ENCODE measurements around the gene DEF6. TPM values are rescaled to one million over a fixed set of nuclear protein-coding genes. Genes with fewer than 3 reads are reported as not detected.

Gene DEF6
- total and polyA plus RNA-seq, 2 of the 13 experiments (the other 11 are each of a cell fraction or from before 2014, with no cell fraction given): 5.2 to 10.0 TPM

DNA sequence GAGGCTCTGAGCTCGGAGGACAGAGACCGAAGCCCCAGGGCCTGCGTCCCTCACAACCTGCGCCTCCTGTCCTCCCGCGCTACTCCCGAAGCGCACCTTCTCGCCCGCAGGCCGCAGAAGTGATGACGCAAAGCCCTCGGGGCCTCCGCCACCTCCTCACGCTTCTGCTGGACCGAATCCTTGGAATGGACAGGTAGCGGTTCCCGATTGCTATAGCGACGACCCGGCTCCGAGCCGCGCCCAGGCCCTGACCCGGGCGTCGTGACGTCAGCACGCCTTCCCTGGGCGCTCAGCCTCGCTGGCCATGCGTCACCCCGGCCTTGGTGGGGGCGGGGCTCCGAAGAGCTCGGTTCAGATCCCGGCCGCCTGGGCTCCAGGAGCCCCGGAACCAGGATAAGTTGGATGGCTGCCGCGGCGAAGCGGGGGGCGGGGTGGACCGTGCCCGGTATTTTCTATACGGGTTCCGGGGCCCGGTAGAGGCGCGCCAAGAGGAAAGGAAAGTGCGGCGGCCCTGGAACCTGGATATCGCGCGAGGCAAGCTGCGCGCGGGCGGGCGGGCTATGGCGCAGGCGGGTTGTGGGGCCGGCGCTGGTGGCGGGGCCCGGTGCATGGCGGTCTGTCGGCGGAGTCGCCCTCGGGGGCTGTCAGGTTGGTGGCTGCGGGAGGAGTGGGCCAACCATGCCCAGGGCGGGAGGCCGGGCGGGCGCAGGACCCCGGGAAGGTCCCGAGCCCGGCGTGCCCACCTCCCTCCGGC is 38.2 kb upstream of the DEF6 start, which contains the start of gene ZNF76 (continued):
- TF ChIP-seq, protein P1, sequence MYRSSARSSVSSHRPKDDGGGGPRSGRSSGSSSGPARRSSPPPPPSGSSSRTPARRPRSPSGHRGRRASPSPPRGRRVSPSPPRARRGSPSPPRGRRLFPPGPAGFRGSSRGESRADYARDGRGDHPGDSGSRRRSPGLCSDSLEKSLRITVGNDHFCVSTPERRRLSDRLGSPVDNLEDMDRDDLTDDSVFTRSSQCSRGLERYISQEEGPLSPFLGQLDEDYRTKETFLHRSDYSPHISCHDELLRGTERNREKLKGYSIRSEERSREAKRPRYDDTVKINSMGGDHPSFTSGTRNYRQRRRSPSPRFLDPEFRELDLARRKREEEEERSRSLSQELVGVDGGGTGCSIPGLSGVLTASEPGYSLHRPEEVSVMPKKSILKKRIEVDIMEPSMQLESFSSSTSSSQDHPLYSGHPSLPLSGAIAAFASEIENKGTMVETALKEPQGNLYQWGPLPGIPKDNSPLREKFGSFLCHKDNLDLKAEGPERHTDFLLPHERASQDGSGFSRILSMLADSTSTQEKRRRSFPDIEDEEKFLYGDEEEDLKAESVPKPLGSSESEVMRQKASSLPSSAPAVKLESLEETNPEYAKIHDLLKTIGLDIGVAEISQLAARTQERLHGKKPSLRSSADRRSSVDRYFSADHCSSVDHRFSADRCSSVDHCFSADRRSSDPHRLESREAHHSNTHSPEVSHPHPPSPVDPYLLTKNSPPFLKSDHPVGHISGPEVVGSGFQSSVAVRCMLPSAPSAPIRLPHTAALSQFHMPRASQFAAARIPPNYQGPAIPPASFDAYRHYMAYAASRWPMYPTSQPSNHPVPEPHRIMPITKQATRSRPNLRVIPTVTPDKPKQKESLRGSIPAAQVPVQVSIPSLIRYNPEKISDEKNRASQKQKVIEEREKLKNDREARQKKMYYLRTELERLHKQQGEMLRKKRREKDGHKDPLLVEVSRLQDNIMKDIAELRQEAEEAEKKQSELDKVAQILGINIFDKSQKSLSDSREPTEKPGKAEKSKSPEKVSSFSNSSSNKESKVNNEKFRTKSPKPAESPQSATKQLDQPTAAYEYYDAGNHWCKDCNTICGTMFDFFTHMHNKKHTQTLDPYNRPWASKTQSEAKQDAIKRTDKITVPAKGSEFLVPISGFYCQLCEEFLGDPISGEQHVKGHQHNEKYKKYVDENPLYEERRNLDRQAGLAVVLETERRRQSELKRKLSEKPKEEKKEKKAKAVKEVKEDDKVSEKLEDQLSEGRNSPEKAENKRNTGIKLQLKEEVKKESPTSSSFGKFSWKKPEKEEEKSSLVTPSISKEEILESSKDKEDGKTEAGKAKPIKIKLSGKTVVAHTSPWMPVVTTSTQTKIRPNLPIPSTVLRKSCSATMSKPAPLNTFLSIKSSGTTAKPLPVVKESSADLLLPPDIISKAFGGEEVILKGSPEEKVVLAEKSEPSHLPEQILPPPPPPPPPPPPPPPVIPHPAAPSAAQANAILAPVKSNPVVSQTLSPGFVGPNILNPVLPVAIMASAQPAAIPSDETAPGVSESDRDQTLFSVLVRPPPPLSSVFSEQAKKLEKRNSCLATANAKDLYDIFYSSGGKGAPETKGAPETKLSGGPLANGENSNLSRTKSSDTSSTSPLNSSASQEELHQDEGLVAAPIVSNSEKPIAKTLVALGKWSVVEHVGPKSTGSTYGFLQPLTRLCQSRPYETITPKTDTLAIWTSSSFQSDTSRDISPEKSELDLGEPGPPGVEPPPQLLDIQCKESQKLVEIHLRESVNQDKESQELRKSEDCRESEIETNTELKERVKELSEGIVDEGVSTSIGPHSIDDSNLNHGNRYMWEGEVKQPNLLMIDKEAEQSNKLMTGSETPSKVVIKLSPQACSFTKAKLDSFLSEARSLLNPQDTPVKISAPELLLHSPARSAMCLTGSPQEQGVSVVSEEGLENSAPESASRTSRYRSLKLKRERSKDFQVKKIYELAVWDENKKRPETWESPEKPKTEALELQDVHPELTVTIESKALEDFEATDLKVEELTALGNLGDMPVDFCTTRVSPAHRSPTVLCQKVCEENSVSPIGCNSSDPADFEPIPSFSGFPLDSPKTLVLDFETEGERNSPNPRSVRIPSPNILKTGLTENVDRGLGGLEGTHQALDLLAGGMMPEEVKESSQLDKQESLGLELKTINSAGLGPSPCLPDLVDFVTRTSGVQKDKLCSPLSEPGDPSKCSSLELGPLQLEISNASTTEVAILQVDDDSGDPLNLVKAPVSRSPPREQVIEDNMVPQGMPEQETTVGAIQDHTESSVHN (CRISPR knock-in tag; IDR thresholded peaks at IDR 0.05): no peak
- TF ChIP-seq SP140L (CRISPR knock-in tag; IDR thresholded peaks at IDR 0.05; ENCODE audit: borderline replicate concordance): peak; percentile 96
- TF ChIP-seq MED8 (CRISPR knock-in tag; IDR thresholded peaks at IDR 0.05; ENCODE audit: insufficient replicate concordance): peak; percentile 53
- TF ChIP-seq ZNF687 (CRISPR knock-in tag; IDR thresholded peaks at IDR 0.05): peak; percentile 99
- peak; percentile 74; the same call in 1 of the 2 replicates for TF ChIP-seq ZFP41 (CRISPR knock-in tag; IDR thresholded peaks at IDR 0.05; ENCODE audit: borderline replicate concordance)
- TF ChIP-seq, protein P2, sequence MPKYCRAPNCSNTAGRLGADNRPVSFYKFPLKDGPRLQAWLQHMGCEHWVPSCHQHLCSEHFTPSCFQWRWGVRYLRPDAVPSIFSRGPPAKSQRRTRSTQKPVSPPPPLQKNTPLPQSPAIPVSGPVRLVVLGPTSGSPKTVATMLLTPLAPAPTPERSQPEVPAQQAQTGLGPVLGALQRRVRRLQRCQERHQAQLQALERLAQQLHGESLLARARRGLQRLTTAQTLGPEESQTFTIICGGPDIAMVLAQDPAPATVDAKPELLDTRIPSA (CRISPR knock-in tag; IDR thresholded peaks at IDR 0.05; ENCODE audit: borderline replicate concordance): peak; percentile 56; the same call in 1 of the 2 replicates
- peak; percentile 93 for TF ChIP-seq NKX3-1 (CRISPR knock-in tag; IDR thresholded peaks at IDR 0.05)
- TF ChIP-seq ZNF670 (CRISPR knock-in tag; IDR thresholded peaks at IDR 0.05; ENCODE audit: borderline replicate concordance): peak; percentile 99
- peak; percentile 90; the same call in 1 of the 2 replicates for TF ChIP-seq ZFP1 (CRISPR knock-in tag; IDR thresholded peaks at IDR 0.05)
- TF ChIP-seq PBX3 (CRISPR knock-in tag; IDR thresholded peaks at IDR 0.05; ENCODE audit: borderline replicate concordance): peak; percentile 80
- TF ChIP-seq ATF3 (CRISPR knock-in tag; IDR thresholded peaks at IDR 0.05): peak; percentile 85
- TF ChIP-seq KAT7 (CRISPR knock-in tag; IDR thresholded peaks at IDR 0.05; ENCODE audit: borderline replicate concordance): peak; percentile 88; the same call in 1 of the 2 replicates

Measured in HepG2 (cell line).